HepG2 (cell line): ENCODE measurements around the gene DIAPH3.

ENCODE experiments used
- ASH2L ChIP-seq: fragments of 300-600, 200-600 bp; sonication (generic); IDR thresholded peaks from 2 replicates; pipeline ENCODE4 v1.7.0; 2017; ENCODE audit warnings: low read depth, mild to moderate bottlenecking, moderate library complexity, mixed read lengths, low read length; ENCODE audit not compliant: insufficient read length
- EZH2 ChIP-seq: conservative IDR thresholded peaks from 2 replicates; pipeline ENCODE4 v1.6.1; 2012; ENCODE audit warnings: mild to moderate bottlenecking, low read depth, low read length, moderate library complexity
- FOXO1 ChIP-seq: sonication (generic); formaldehyde crosslinking; IDR thresholded peaks from 2 replicates; pipeline ENCODE4 v1.4.0; 2020; ENCODE audit warnings: missing genetic modification reagents
- TRIM24 ChIP-seq: sonication (generic); formaldehyde crosslinking; IDR thresholded peaks from 2 replicates; pipeline ENCODE4 v1.8.0; 2022; ENCODE audit warnings: mild to moderate bottlenecking, missing genetic modification reagents
- ZNF670 ChIP-seq: sonication (generic); formaldehyde crosslinking; IDR thresholded peaks from 2 replicates; pipeline ENCODE4 v1.8.0; 2022; ENCODE audit warnings: mild to moderate bottlenecking, missing genetic modification reagents, borderline replicate concordance
- TF ChIP-seq, protein P1 (sequence below): conservative IDR thresholded peaks from 2 replicates; pipeline ENCODE4 v1.6.1; 2018; ENCODE audit warnings: missing genetic modification reagents
- TF ChIP-seq, protein P2 (sequence below): IDR thresholded peaks from 2 replicates; pipeline ENCODE4 v1.6.1; 2012; ENCODE audit warnings: inconsistent platforms

DNA sequence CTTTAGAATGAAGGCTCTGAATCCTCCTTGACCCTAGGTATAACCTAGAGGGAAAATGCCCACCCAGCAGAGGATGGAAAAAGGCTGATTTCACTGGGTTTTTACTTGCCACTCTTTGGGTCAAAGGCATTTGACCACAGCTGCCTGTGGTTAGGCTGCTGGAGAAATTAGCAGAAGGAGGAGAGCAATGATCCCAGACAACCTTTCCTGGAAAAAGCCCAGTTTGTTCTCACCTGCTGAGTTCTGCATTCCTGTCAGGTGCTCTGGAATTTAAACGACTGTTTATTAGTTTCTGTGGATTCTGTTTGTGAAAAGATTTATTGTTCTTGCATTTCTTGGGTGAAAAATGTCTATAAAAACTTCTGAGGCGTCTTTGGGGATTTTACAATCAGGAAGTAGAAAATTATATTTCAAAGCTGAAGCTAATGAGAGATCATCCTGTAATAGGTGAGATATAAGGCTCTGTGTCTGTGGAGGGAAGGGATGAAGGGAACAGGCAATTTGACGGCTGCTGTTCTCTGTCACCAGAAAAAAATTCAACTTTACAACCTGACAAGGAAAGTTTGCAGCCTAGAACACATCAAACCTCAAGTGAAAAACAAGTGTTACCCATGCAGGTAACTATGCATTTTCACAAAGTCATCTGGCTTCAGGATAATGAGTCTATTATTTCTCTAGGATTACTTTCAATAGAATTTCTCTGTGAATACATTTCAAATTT is 519.7 kb downstream of the DIAPH3 start:
- TF ChIP-seq, protein P1, sequence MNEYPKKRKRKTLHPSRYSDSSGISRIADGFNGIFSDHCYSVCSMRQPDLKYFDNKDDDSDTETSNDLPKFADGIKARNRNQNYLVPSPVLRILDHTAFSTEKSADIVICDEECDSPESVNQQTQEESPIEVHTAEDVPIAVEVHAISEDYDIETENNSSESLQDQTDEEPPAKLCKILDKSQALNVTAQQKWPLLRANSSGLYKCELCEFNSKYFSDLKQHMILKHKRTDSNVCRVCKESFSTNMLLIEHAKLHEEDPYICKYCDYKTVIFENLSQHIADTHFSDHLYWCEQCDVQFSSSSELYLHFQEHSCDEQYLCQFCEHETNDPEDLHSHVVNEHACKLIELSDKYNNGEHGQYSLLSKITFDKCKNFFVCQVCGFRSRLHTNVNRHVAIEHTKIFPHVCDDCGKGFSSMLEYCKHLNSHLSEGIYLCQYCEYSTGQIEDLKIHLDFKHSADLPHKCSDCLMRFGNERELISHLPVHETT (CRISPR knock-in tag) = no peak
- no peak for TF ChIP-seq EZH2
- TF ChIP-seq, protein P2, sequence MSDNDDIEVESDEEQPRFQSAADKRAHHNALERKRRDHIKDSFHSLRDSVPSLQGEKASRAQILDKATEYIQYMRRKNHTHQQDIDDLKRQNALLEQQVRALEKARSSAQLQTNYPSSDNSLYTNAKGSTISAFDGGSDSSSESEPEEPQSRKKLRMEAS = no peak
- no peak for TF ChIP-seq FOXO1 (CRISPR knock-in tag)
- no peak for TF ChIP-seq ZNF670
- no peak for TF ChIP-seq TRIM24 (CRISPR knock-in tag)
- TF ChIP-seq ASH2L = no peak
